Mammary epithelial cell (primary cell): Measurements from ENCODE around the gene OLFM2.

Source experiments
- EZH2 ChIP-seq: IDR thresholded peaks from 2 replicates; pipeline ENCODE4 v1.6.1; 2012; ENCODE audit warnings: low read length, inconsistent platforms, borderline replicate concordance
- TF ChIP-seq, protein P1 (sequence below), 2 donors: IDR thresholded peaks in 1 of 2; conservative IDR thresholded peaks in 1 of 2; 2 replicates each; pipeline ENCODE4 v1.5.1; 2011 to 2012; ENCODE audit warnings: inconsistent platforms in 2 of 2, low read length in 2 of 2, mild to moderate bottlenecking in 2 of 2, control low read depth in 1 of 2, low read depth in 1 of 2; ENCODE audit not compliant: insufficient read depth in 1 of 2; ENCODE audit errors: extremely low read depth in 1 of 2

GRCh38 chr19:9967326-9967725 is 31.0 kb upstream of the OLFM2 start:
- TF ChIP-seq, protein P1, sequence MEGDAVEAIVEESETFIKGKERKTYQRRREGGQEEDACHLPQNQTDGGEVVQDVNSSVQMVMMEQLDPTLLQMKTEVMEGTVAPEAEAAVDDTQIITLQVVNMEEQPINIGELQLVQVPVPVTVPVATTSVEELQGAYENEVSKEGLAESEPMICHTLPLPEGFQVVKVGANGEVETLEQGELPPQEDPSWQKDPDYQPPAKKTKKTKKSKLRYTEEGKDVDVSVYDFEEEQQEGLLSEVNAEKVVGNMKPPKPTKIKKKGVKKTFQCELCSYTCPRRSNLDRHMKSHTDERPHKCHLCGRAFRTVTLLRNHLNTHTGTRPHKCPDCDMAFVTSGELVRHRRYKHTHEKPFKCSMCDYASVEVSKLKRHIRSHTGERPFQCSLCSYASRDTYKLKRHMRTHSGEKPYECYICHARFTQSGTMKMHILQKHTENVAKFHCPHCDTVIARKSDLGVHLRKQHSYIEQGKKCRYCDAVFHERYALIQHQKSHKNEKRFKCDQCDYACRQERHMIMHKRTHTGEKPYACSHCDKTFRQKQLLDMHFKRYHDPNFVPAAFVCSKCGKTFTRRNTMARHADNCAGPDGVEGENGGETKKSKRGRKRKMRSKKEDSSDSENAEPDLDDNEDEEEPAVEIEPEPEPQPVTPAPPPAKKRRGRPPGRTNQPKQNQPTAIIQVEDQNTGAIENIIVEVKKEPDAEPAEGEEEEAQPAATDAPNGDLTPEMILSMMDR (conservative IDR thresholded peaks at IDR 0.05 in 1 of 2, IDR thresholded peaks at IDR 0.05 in 1 of 2; ENCODE audit: extremely low read depth in 1 of 2, insufficient read depth in 1 of 2, low read depth in 1 of 2, low read length in 2 of 2), result no peak
- TF ChIP-seq EZH2, result no peak
